Loucy (cell line): ENCODE measurements around the gene KLK8.
"Not testable (repeated sequence)": the region's sequence is repeated elsewhere in the genome, so short reads cannot be mapped to it uniquely, and the experiment has no call there.

Source experiments
- CTCF ChIP-seq: fragments of 200-600 bp; sonication (generic); conservative IDR thresholded peaks from 2 replicates; pipeline ENCODE4 v1.5.1; 2014; ENCODE audit warnings: mild to moderate bottlenecking, antibody characterized with exemption, low read length
- EZH2phosphoT487 ChIP-seq: fragments of 200-600 bp; IDR thresholded peaks from 2 replicates; pipeline ENCODE4 v1.6.1; 2018; ENCODE audit warnings: antibody characterized with exemption, mild to moderate bottlenecking, moderate library complexity, borderline replicate concordance

- not testable (repeated sequence) for TF ChIP-seq CTCF, EZH2phosphoT487
These were observed 31.6 kb downstream of the KLK8 start for GRCh38 chr19:50969810-50970209.
